Measurements from ENCODE around the gene HTRA1. TPM values are rescaled to one million over a fixed set of nuclear protein-coding genes. Genes with fewer than 3 reads are reported as not detected.
A peak's percentile ranks its signal among the peaks of the same experiment; 100 is the strongest.

The HTRA1 gene
- total RNA-seq, 1 experiment from 2014 or later, result 18.6 TPM

DNA sequence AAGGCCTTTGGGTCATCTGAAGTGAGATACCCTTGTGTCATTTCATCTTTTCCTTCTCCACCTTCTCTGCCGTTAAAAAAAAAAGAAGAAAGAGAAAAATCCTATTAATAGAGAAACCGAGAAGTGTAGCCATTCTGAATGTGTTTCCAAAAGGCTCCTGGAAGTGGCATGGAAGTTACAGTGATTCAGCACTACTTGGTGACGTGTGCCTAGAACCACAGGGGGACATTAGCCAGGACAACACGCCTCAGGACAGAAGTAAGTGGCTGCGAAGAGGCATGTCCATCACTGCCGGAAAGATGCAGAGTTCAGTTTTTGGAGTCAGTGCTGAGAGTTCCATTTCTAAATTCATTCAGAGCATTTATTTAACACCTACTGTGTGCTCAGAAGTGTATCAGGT is 6.3 kb downstream of the HTRA1 start:
- H3K4me1 ChIP-seq (ENCODE audit: insufficient read depth, low read length), result peaks cover 30% of the 10 kb centered on the region

DNA sequence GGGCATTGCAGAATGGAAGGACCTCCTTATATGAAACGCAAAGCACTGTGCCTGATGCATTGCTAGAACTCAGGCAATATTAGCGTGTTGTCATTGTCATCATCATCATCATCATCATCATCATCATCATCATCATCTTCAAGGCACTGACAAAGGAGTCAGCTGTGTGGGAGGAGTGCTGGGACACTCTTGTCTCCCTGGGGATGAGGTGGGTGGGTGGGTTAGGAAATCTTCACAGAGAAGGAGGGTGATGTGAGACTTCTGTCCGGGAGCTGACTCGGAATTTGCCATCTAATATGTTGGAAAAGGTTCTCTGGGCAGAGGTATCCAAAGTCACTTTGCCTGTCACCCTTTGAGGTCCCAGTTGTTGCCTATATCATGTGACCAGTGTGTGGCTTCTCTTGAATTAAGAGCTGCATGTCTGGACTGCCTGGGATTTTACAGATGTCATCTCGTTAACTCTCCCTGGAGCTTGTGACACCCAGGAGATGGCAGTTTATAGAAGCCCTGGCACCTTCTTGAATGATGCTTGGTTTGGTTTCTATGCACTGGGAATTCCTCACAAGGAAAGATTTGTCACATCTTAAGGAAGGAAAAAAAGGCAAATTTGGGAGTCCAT is 7.1 kb downstream of the HTRA1 start:
- Histone ChIP-seq H3K9me3 (ENCODE audit: low read length) (no peaks in the 10 kb centered on the region), H2AFZ (ENCODE audit: low read length) (no peak overlapping the region), H3F3A (ENCODE audit: low read length, unreplicated experiment) (no peaks in the 10 kb centered on the region), H3K4me2 (ENCODE audit: low read length) (peak overlapping the region; percentile 42), H4K20me1 (ENCODE audit: low read length) (no peaks in the 10 kb centered on the region), H3K36me3 (ENCODE audit: low read depth, low read length) (no peaks in the 10 kb centered on the region), H3K79me2 (ENCODE audit: low read length) (0 out of 2 replicates have a peak, but pooled peaks cover 3% of the 10 kb centered on the region), H3K4me1 (ENCODE audit: insufficient read depth, low read length) (peaks cover 28% of the 10 kb centered on the region), H3K4me3 (ENCODE audit: low read length) (no peak overlapping the region), H3K9ac (ENCODE audit: low read length) (no peak overlapping the region), H3K9me2 (replicated peaks; ENCODE audit: low read length) (no peaks in the 10 kb centered on the region), H3K27ac (ENCODE audit: low read length) (peak overlapping the region; percentile 74), H3K27me3 (ENCODE audit: low read length) (no peaks in the 10 kb centered on the region)
- ChIA-PET POLR2A (ENCODE audit: unreplicated experiment) (no interaction called here), CTCF (interaction anchor here (0.8 to 1.1 kb wide), 4 partner anchors 26 to 97 kb away, joined by 3 to 9 read pairs (median 4); no protein-coding TSS in a partner anchor)
- no TSS peak for BruUV-seq (replicated peaks)
- ATAC-seq, result no peak
- TF ChIP-seq EZH2phosphoT487 (IDR thresholded peaks at IDR 0.05; ENCODE audit: borderline replicate concordance, low read length) (no peak), CTCF (conservative IDR thresholded peaks at IDR 0.05; ENCODE audit: low read depth, low read length) (no peak), EZH2 (IDR thresholded peaks at IDR 0.05; ENCODE audit: low read length, unreplicated experiment) (no peak)
- intact Hi-C loops (cut with micrococcal nuclease), result loop anchor here (5.0 kb wide), 1 partner anchor 99 kb away; no protein-coding TSS in a partner anchor
- no peak for DNase-seq

More for the DNA sequence above, 6.3 kb downstream of the HTRA1 start:
- no peaks in the 10 kb centered on the region for H4K20me1 ChIP-seq (ENCODE audit: low read length)
- ChIA-PET CTCF (no interaction called here), POLR2A (ENCODE audit: unreplicated experiment) (no interaction called here)
- no peak overlapping the region for H3K27ac ChIP-seq (ENCODE audit: low read length)
- no peak for TF ChIP-seq EZH2 (IDR thresholded peaks at IDR 0.05; ENCODE audit: low read length, unreplicated experiment)
- no peak for TF ChIP-seq CTCF (conservative IDR thresholded peaks at IDR 0.05; ENCODE audit: low read depth, low read length)
- no peak for TF ChIP-seq EZH2phosphoT487 (IDR thresholded peaks at IDR 0.05; ENCODE audit: borderline replicate concordance, low read length)
- no peaks in the 10 kb centered on the region for H3K9me3 ChIP-seq (ENCODE audit: low read length)
- DNase-seq, result no peak
- H3K9me2 ChIP-seq (replicated peaks; ENCODE audit: low read length), result no peaks in the 10 kb centered on the region
- no peak overlapping the region for H3K4me2 ChIP-seq (ENCODE audit: low read length)
- ATAC-seq, result no peak
- BruUV-seq (replicated peaks), result no TSS peak
- H3K4me3 ChIP-seq (ENCODE audit: low read length), result no peak overlapping the region
- H3K9ac ChIP-seq (ENCODE audit: low read length), result no peak overlapping the region
- H2AFZ ChIP-seq (ENCODE audit: low read length), result no peak overlapping the region
- H3K27me3 ChIP-seq (ENCODE audit: low read length), result no peaks in the 10 kb centered on the region
- H3K36me3 ChIP-seq (ENCODE audit: low read depth, low read length), result no peaks in the 10 kb centered on the region
- intact Hi-C loops (cut with micrococcal nuclease), result loop anchor here (5.0 kb wide), 1 partner anchor 100 kb away; no protein-coding TSS in a partner anchor
- no peaks in the 10 kb centered on the region for H3F3A ChIP-seq (ENCODE audit: low read length, unreplicated experiment)
- 0 out of 2 replicates have a peak, but pooled peaks cover 3% of the 10 kb centered on the region for H3K79me2 ChIP-seq (ENCODE audit: low read length)
